DND-41 (cell line): Measurements from ENCODE around the gene WDR59.

Source experiments
- ATAC-seq: fragments of 200-7000 bp; cut with Tn5 transposase; 3 replicates; pipeline ENCODE4 v1.9.1; 2021; ENCODE audit warnings: low read depth; ENCODE audit not compliant: insufficient read depth
- DNase-seq: peaks from one replicate; pipeline ENCODE4 v3.0.0-alpha.2; 2020
- H2AFZ ChIP-seq: 2 replicates; pipeline ENCODE4 v1.6.0; 2012; ENCODE audit warnings: low read depth, low read length
- H3K27ac ChIP-seq: 2 replicates; pipeline ENCODE4 v1.5.1; 2012; ENCODE audit warnings: low read length, inconsistent platforms
- H3K27me3 ChIP-seq: fragments of 200-600 bp; sonication (generic); 2 replicates; pipeline ENCODE4 v1.6.0; 2012; ENCODE audit warnings: low read length, mild to moderate bottlenecking, inconsistent platforms; ENCODE audit not compliant: insufficient read depth, poor library complexity
- H3K36me3 ChIP-seq: 2 replicates; pipeline ENCODE4 v1.5.1; 2012; ENCODE audit warnings: low read length, inconsistent platforms; ENCODE audit not compliant: insufficient read depth
- H3K4me1 ChIP-seq: 2 replicates; pipeline ENCODE4 v1.5.1; 2012; ENCODE audit warnings: mild to moderate bottlenecking, low read length; ENCODE audit not compliant: insufficient read depth
- H3K4me2 ChIP-seq: 2 replicates; pipeline ENCODE4 v1.6.0; 2012; ENCODE audit warnings: mild to moderate bottlenecking, moderate library complexity, low read length, inconsistent platforms; ENCODE audit not compliant: insufficient read depth
- H3K4me3 ChIP-seq, 2 experiments: fragments of 200-600 bp in 1 of 2; shearing (Covaris generic) in 1 of 2; 2 replicates each; pipeline ENCODE4 v1.5.1; 2012 to 2016; ENCODE audit warnings: inconsistent platforms in 2 of 2, low read length in 2 of 2, mild to moderate bottlenecking in 2 of 2, low read depth in 1 of 2, moderate library complexity in 1 of 2
- H3K79me2 ChIP-seq: 2 replicates; pipeline ENCODE4 v1.6.0; 2012; ENCODE audit warnings: low read length, inconsistent platforms; ENCODE audit not compliant: insufficient read depth
- H3K9ac ChIP-seq: 2 replicates; pipeline ENCODE4 v1.6.0; 2012; ENCODE audit warnings: low read depth, mild to moderate bottlenecking, inconsistent platforms, low read length, moderate library complexity
- H3K9me3 ChIP-seq: 2 replicates; pipeline ENCODE4 v1.5.1; 2012; ENCODE audit warnings: low read length, moderate library complexity, mild to moderate bottlenecking, inconsistent platforms; ENCODE audit not compliant: insufficient read depth, severe bottlenecking
- H4K20me1 ChIP-seq: 2 replicates; pipeline ENCODE4 v1.6.0; 2012; ENCODE audit warnings: low read length; ENCODE audit not compliant: insufficient read depth
- CTCF ChIP-seq: IDR thresholded peaks from 2 replicates; pipeline ENCODE4 v1.5.1; 2012; ENCODE audit warnings: borderline replicate concordance, low read length, moderate library complexity, mild to moderate bottlenecking; ENCODE audit not compliant: poor library complexity, severe bottlenecking; ENCODE audit errors: extremely low read depth
- EZH2 ChIP-seq: IDR thresholded peaks from 3 replicates; pipeline ENCODE4 v1.6.1; 2012; ENCODE audit warnings: borderline replicate concordance, low read depth, mild to moderate bottlenecking, moderate library complexity, low read length, inconsistent platforms; ENCODE audit not compliant: severe bottlenecking

Gene WDR59

GRCh38 chr16:74949309-74949708, 35.6 kb downstream of the WDR59 start:
- no peaks in the 10 kb centered on the region for H3K4me1 ChIP-seq
- no peak overlapping the region for H3K9ac ChIP-seq
- H4K20me1 ChIP-seq, result no peaks in the 10 kb centered on the region
- no peaks in the 10 kb centered on the region for H3K9me3 ChIP-seq
- no peaks in the 10 kb centered on the region for H3K79me2 ChIP-seq
- H3K27me3 ChIP-seq, result no peaks in the 10 kb centered on the region
- DNase-seq, result no peak
- H3K4me2 ChIP-seq, result no peak overlapping the region
- peaks cover 56% of the 10 kb centered on the region for H3K36me3 ChIP-seq
- no peak overlapping the region for H2AFZ ChIP-seq
- no peak overlapping the region for H3K27ac ChIP-seq
- TF ChIP-seq EZH2, result no peak
- no peak for TF ChIP-seq CTCF
- no peak for ATAC-seq
- no peak overlapping the region for H3K4me3 ChIP-seq

GRCh38 chr16:74944466-74944865, 40.5 kb downstream of the WDR59 start:
- Histone ChIP-seq H2AFZ (no peak overlapping the region), H3K9me3 (no peaks in the 10 kb centered on the region), H3K9ac (no peak overlapping the region), H3K27me3 (no peaks in the 10 kb centered on the region), H3K27ac (no peak overlapping the region), H3K4me2 (no peak overlapping the region), H3K79me2 (no peaks in the 10 kb centered on the region), H4K20me1 (no peaks in the 10 kb centered on the region), H3K4me3 (no peak overlapping the region), H3K4me1 (no peaks in the 10 kb centered on the region), H3K36me3 (peaks cover 60% of the 10 kb centered on the region)
- no peak for TF ChIP-seq EZH2
- no peak for TF ChIP-seq CTCF
- ATAC-seq, result no peak
- no peak for DNase-seq

DNA sequence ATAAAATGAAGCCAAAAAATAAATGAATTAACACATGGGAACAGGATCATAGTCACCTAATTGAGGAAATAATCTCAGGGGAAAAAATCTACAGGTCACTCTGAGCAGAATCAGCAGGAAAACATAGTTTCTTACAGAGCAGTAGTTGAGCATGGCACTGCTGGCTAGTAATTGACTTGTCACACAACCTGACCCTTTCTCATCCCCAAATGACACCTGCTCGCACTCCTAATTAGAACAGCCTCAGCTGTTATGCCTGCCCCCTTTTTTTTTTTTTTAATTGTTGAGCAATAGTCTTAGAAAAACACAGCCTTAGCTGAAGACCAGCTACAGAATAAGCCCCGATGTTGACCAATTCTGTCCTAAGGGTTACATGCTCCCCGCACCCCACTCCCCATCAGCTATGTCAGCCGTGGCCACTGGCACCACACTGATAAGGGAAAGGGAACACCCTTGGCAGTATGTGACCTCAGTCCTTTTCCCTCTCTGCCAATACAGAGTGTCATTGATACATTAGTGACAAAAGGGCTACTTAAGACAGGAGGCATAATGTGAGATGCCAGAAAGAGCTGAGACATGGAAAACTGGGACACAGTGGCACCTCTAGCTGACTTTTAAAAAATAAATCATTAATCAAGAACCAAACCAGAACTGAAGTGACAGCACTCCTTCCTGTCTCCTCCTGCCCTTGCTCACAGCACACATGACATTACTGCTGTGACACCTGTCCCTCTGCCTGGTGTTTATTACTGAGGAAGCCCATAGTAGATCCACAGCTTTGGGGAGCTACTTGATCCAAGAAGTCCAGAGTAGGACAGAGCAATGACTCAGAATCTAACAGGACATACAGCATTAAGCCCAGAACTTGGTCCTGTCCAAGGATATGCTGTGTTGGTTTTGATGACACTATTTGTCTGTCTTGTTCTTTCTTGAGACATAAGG, 41.7 kb downstream of the WDR59 start:
- no peaks in the 10 kb centered on the region for H3K79me2 ChIP-seq
- H3K36me3 ChIP-seq, result peaks cover 60% of the 10 kb centered on the region
- H3K4me1 ChIP-seq, result no peaks in the 10 kb centered on the region
- ATAC-seq (no peak), DNase-seq (no peak)
- no peak overlapping the region for H3K27ac ChIP-seq
- no peak overlapping the region for H3K9ac ChIP-seq
- no peaks in the 10 kb centered on the region for H3K27me3 ChIP-seq
- H2AFZ ChIP-seq, result no peak overlapping the region
- H3K9me3 ChIP-seq, result no peaks in the 10 kb centered on the region
- no peak overlapping the region for H3K4me2 ChIP-seq
- H3K4me3 ChIP-seq, result no peak overlapping the region
- TF ChIP-seq EZH2 (no peak), CTCF (no peak)
- no peaks in the 10 kb centered on the region for H4K20me1 ChIP-seq
